A549 (cell line): Measurements from ENCODE around the gene DLG2. TPM values are rescaled to one million over a fixed set of nuclear protein-coding genes. Genes with fewer than 3 reads are reported as not detected.
A peak's percentile ranks its signal among the peaks of the same experiment; 100 is the strongest.

Experiments
- ATAC-seq, 2 experiments: fragments of 200-7000 bp in 1 of 2; fragments of >200 bp in 1 of 2; cut with Nextera tagmentation in 1 of 2; cut with Tn5 transposase in 1 of 2; 3 replicates each; pipeline versions ENCODE4 v1.8.0 to v1.9.1; 2018 to 2020; ENCODE audit warnings: mild to moderate bottlenecking in 1 of 2, moderate library complexity in 1 of 2
- CTCF ChIA-PET: fragments of 300-600 bp; sonication (Branson Sonifier 250); formaldehyde crosslinking; extraction: SDS; loops from one replicate; lab custom pipeline; 2021; ENCODE audit warnings: antibody characterized with exemption, inconsistent platforms; lab: Yijun Ruan, JAX
- POLR2A ChIA-PET: fragments of 350-600 bp; formaldehyde crosslinking; extraction: SDS; loops from one replicate; lab custom pipeline; 2021; ENCODE audit warnings: antibody characterized with exemption, inconsistent platforms; lab: Yijun Ruan, JAX
- DNase-seq, 2 experiments: peaks; one replicate each; pipeline versions ENCODE4 v3.0.0 to v3.0.0-alpha.2; 2011 to 2016; ENCODE audit warnings: low read depth in 1 of 2, low spot score in 1 of 2
- FAIRE-seq: peaks from 2 replicates; lab custom pipeline; 2011; peaks lifted over from hg19 to GRCh38; lab: Jason Lieb, UNC
- H3K27ac ChIP-seq, 2 experiments: fragments of >200 bp; sonication (Bioruptor Twin); formaldehyde crosslinking; 3 replicates each; pipeline ENCODE4 v1.5.1; 2016 to 2017
- H3K4me1 ChIP-seq: fragments of >200 bp; sonication (Bioruptor Twin); formaldehyde crosslinking; 3 replicates; pipeline ENCODE4 v1.6.1; 2016
- H3K4me2 ChIP-seq: fragments of >200 bp; sonication (Bioruptor Twin); formaldehyde crosslinking; 3 replicates; pipeline ENCODE4 v1.6.1; 2016
- H3K4me3 ChIP-seq: fragments of >200 bp; sonication (Bioruptor Twin); formaldehyde crosslinking; 3 replicates; pipeline ENCODE4 v1.5.1; 2016
- H3K9me3 ChIP-seq: fragments of >200 bp; sonication (Bioruptor Twin); formaldehyde crosslinking; 3 replicates; pipeline ENCODE4 v1.6.1; 2016
- BCL3 ChIP-seq: fragments of >200 bp; sonication (Bioruptor Twin); formaldehyde crosslinking; IDR thresholded peaks from 3 replicates; pipeline ENCODE4 v1.6.1; 2016
- BHLHE40 ChIP-seq: IDR thresholded peaks from 2 replicates; pipeline ENCODE4 v1.6.1; 2012; ENCODE audit warnings: low read depth, low read length, inconsistent platforms
- CBX8 ChIP-seq: fragments of 200-600 bp; sonication (generic); IDR thresholded peaks from 2 replicates; pipeline ENCODE4 v1.6.1; 2016
- CTCF ChIP-seq: fragments of >200 bp; sonication (Bioruptor Twin); formaldehyde crosslinking; IDR thresholded peaks from 3 replicates; pipeline ENCODE4 v1.5.1; 2016
- EP300 ChIP-seq, 2 experiments: fragments of >200 bp; sonication (Bioruptor Twin); formaldehyde crosslinking; IDR thresholded peaks; 2 replicates in 1 of 2; 3 replicates in 1 of 2; pipeline ENCODE4 v1.6.1; 2016 to 2017
- FOSB ChIP-seq: fragments of 250-450 bp; sonication (Bioruptor Pico); IDR thresholded peaks from 2 replicates; pipeline ENCODE4 v1.5.0; 2020; ENCODE audit warnings: mild to moderate bottlenecking, moderate library complexity
- FOXS1 ChIP-seq: fragments of 250-450 bp; sonication (Bioruptor Pico); IDR thresholded peaks from 2 replicates; pipeline ENCODE4 v1.5.0; 2020; ENCODE audit warnings: mild to moderate bottlenecking, moderate library complexity
- HDAC2 ChIP-seq: fragments of 200-600 bp; sonication (generic); IDR thresholded peaks from 2 replicates; pipeline ENCODE4 v1.6.1; 2016
- KDM1A ChIP-seq: fragments of 200-600 bp; sonication (generic); IDR thresholded peaks from 2 replicates; pipeline ENCODE4 v1.6.1; 2016; ENCODE audit warnings: low read depth, mild to moderate bottlenecking
- KDM5A ChIP-seq: fragments of 200-600 bp; sonication (generic); IDR thresholded peaks from 2 replicates; pipeline ENCODE4 v1.6.1; 2016; ENCODE audit warnings: antibody characterized with exemption, mild to moderate bottlenecking
- NPAS2 ChIP-seq: fragments of 250-450 bp; sonication (Bioruptor Pico); IDR thresholded peaks from 2 replicates; pipeline ENCODE4 v1.8.0; 2022; ENCODE audit warnings: mild to moderate bottlenecking, moderate library complexity, borderline replicate concordance
- POLR2AphosphoS2 ChIP-seq: conservative IDR thresholded peaks from 2 replicates; pipeline ENCODE4 v1.6.1; 2012; ENCODE audit warnings: low read length, improper control_type of control experiment, inconsistent platforms
- RAD21 ChIP-seq, 2 experiments: fragments of >200 bp in 1 of 2; sonication (Bioruptor Twin) in 1 of 2; formaldehyde crosslinking in 1 of 2; IDR thresholded peaks in 1 of 2; conservative IDR thresholded peaks in 1 of 2; 2 replicates in 1 of 2; 3 replicates in 1 of 2; pipeline ENCODE4 v1.6.1; 2012 to 2018; ENCODE audit warnings: inconsistent platforms in 1 of 2
- RARB ChIP-seq: fragments of 250-450 bp; sonication (Bioruptor Pico); IDR thresholded peaks from 2 replicates; pipeline ENCODE4 v1.8.0; 2021; ENCODE audit warnings: mild to moderate bottlenecking, moderate library complexity
- RNF2 ChIP-seq: fragments of 200-600 bp; sonication (generic); IDR thresholded peaks from 2 replicates; pipeline ENCODE4 v1.6.1; 2016; ENCODE audit warnings: low read depth, mild to moderate bottlenecking, antibody characterized with exemption, moderate library complexity, borderline replicate concordance
- SMC3 ChIP-seq: fragments of >200 bp; sonication (Bioruptor Twin); formaldehyde crosslinking; IDR thresholded peaks from 3 replicates; pipeline ENCODE4 v1.6.1; 2018; ENCODE audit warnings: inconsistent platforms
- SREBF2 ChIP-seq: fragments of 450-650 bp; IDR thresholded peaks from 2 replicates; pipeline ENCODE4 v1.6.1; 2014; ENCODE audit warnings: mild to moderate bottlenecking, moderate library complexity
- TP53 ChIP-seq: fragments of 250-450 bp; sonication (Bioruptor Pico); IDR thresholded peaks from 2 replicates; pipeline ENCODE4 v1.5.0; 2021; ENCODE audit warnings: mild to moderate bottlenecking, moderate library complexity
- ZFP36 ChIP-seq: fragments of 450-650 bp; IDR thresholded peaks from 2 replicates; pipeline ENCODE4 v1.6.1; 2014; ENCODE audit warnings: borderline replicate concordance; ENCODE audit not compliant: partially characterized antibody
- WGBS: methylation state at CpG from one replicate; pipeline ENCODE4 v1.1.6; 2017; ENCODE audit errors: missing lambda C conversion rate; 5-methylcytosine and 5-hydroxymethylcytosine counted together
- polyA plus RNA-seq, 4 experiments: library from polyadenylated mRNA; depleted of rRNA in 3 of 4; stranded (reverse); fragments of >200 nt; fragmentation: RNase III in 1 of 4; extraction: RNeasy Plus Mini Kit Qiagen cat#74134 plus additional on column Dnase treatment in 1 of 4; gene quantifications; 2 replicates in 3 of 4; 3 replicates in 1 of 4; pipeline ENCODE4 v1.2.3, GENCODE V29; 2011 to 2017
- TF ChIP-seq, protein P1 (sequence below): fragments of >200 bp; sonication (Bioruptor Twin); formaldehyde crosslinking; IDR thresholded peaks from 2 replicates; pipeline ENCODE4 v1.6.1; 2016
- TF ChIP-seq, protein P2 (sequence below): IDR thresholded peaks from 2 replicates; pipeline ENCODE4 v1.6.1; 2012; ENCODE audit warnings: low read depth, borderline replicate concordance

Gene DLG2
- polyA plus RNA-seq, 2 of the 4 experiments (the other 2 are of a cell fraction) = 0.26 to 0.79 TPM

DNA sequence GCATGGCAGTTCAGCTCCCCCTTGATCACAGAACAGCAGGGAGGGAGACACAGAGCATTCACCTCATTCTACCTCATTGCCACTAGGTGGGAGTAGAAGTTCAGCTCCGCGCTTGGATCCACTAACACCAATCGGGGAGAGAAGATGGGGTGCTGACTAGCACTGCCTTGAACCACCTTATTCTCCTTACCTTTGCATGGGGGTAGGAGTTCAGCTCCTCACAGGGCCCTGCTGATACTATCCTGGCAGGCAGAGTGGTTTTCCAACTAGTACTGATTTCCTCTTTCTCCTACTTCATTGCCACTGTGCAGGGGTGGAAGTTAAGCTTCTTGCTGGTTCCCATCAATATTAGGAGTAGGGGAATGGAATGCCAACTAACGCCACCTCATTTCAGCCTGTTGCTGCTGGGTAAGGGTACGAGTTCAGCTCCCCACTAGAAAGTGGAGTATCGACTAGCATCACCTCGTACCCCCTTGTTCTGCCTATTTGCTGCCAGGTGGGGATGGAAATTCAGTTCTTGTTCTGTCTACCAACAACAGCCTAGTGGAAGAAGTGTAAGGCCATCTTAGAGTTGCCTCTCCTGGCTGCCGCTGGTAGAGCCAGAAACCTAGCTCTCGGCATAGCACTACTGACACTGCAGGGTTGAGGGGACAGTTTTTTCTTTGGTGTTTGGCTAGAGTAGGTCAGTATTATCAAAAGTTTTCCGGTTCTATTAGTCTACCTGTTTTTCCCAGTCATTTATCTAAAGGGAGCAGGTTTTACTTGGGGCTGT lies 1790.1 kb downstream of the DLG2 start:
- DNase-seq (peak; percentile 52 to 57), ATAC-seq (peak; percentile 98 to 99), FAIRE-seq (no peak)
- 14% methylated on average over 10 of the region's 10 CpGs for WGBS
- H3K9me3 ChIP-seq = no peaks in the 10 kb centered on the region
- H3K4me2 ChIP-seq = no peak overlapping the region
- H3K4me1 ChIP-seq = no peaks in the 10 kb centered on the region
- POLR2A ChIA-PET = no interaction called here
- no peak overlapping the region for H3K27ac ChIP-seq
- no peak overlapping the region for H3K4me3 ChIP-seq
- TF ChIP-seq TP53 (CRISPR knock-in tag) (no peak), CTCF (peak; percentile 66), KDM1A (no peak), BCL3 (no peak), SMC3 (peak; percentile 41; the same call in 2 of the 3 replicates), RAD21 (conservative IDR thresholded peaks at IDR 0.05 in 1 of 2, IDR thresholded peaks at IDR 0.05 in 1 of 2) (peak; percentile 70 to 85), NPAS2 (CRISPR knock-in tag) (no peak), RARB (CRISPR knock-in tag) (no peak), FOSB (CRISPR knock-in tag) (no peak), ZFP36 (no peak), HDAC2 (no peak), SREBF2 (no peak)
- CTCF ChIA-PET = interaction anchor here (0.5 to 3.4 kb wide), 34 partner anchors 8 to 1393 kb away, joined by 3 to 33 read pairs (median 4); no protein-coding TSS in a partner anchor

DNA sequence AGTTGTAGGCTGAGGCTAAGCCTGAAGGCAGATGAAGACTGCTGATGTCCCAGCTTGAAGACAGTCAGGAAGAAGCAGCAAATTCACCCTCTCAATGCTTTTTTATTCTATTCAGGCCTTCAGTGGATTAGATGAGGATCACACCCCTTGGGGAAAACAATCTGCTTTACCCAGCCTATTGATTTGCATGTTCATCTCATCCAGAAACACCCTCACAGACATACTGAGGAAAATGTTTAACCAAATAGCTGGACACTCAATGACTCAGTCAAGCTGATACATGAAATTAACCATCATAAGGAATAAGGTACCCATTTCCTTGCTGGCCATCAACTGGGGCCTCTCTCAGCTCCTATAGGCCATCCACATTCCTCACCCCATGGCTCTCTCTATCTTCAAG lies 1791.1 kb downstream of the DLG2 start:
- no peak for FAIRE-seq
- H3K4me3 ChIP-seq = no peak overlapping the region
- no peak overlapping the region for H3K4me2 ChIP-seq
- ChIA-PET POLR2A (no interaction called here), CTCF (interaction anchor here (0.6 to 3.4 kb wide), 29 partner anchors 9 to 1118 kb away, joined by 3 to 33 read pairs (median 4); no protein-coding TSS in a partner anchor)
- H3K27ac ChIP-seq = no peak overlapping the region
- no peak for TF ChIP-seq RNF2
- no peak for TF ChIP-seq CBX8
- no peak for TF ChIP-seq KDM5A
- TF ChIP-seq BHLHE40 = no peak
- TF ChIP-seq, protein P1, sequence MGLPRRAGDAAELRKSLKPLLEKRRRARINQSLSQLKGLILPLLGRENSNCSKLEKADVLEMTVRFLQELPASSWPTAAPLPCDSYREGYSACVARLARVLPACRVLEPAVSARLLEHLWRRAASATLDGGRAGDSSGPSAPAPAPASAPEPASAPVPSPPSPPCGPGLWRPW = no peak
- DNase-seq = no peak
- no peaks in the 10 kb centered on the region for H3K9me3 ChIP-seq
- no peak for ATAC-seq
- no peaks in the 10 kb centered on the region for H3K4me1 ChIP-seq

GRCh38 chr11:83835423-83835822 lies 1791.7 kb downstream of the DLG2 start:
- TF ChIP-seq, protein P2, sequence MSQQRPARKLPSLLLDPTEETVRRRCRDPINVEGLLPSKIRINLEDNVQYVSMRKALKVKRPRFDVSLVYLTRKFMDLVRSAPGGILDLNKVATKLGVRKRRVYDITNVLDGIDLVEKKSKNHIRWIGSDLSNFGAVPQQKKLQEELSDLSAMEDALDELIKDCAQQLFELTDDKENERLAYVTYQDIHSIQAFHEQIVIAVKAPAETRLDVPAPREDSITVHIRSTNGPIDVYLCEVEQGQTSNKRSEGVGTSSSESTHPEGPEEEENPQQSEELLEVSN = no peak
- TF ChIP-seq FOXS1 (no peak), POLR2AphosphoS2 (no peak), EP300 (IDR thresholded peaks at IDR 0.05) (no peak)
- ChIA-PET CTCF (interaction anchor here (2.2 to 3.4 kb wide), 2 partner anchors 9 to 689 kb away, joined by 27 to 33 read pairs; no protein-coding TSS in a partner anchor), POLR2A (no interaction called here)
- DNase-seq (no peak), ATAC-seq (no peak), FAIRE-seq (no peak)
- Histone ChIP-seq H3K4me3 (no peak overlapping the region), H3K9me3 (no peaks in the 10 kb centered on the region), H3K27ac (no peak overlapping the region), H3K4me1 (no peaks in the 10 kb centered on the region), H3K4me2 (no peak overlapping the region)
- WGBS = 0% methylated on average over 1 of the region's 1 CpG
